NB4 (cell line): ENCODE data around the gene EPHB1.

Experiments used
- MYC ChIP-seq: IDR thresholded peaks from 2 replicates; pipeline ENCODE4 v1.6.1; 2011; ENCODE audit warnings: low read depth, low read length
- POLR2A ChIP-seq: IDR thresholded peaks from 2 replicates; pipeline ENCODE4 v1.6.1; 2011; ENCODE audit warnings: mild to moderate bottlenecking; ENCODE audit not compliant: insufficient read length; ENCODE audit errors: extremely low read depth
- TF ChIP-seq, protein P1 (sequence below): IDR thresholded peaks from one replicate; pipeline ENCODE4 v1.5.1; 2012; ENCODE audit warnings: low read depth, low read length
- TF ChIP-seq, protein P2 (sequence below): IDR thresholded peaks from 2 replicates; pipeline ENCODE4 v1.6.1; 2011; ENCODE audit warnings: low read depth, low read length

DNA sequence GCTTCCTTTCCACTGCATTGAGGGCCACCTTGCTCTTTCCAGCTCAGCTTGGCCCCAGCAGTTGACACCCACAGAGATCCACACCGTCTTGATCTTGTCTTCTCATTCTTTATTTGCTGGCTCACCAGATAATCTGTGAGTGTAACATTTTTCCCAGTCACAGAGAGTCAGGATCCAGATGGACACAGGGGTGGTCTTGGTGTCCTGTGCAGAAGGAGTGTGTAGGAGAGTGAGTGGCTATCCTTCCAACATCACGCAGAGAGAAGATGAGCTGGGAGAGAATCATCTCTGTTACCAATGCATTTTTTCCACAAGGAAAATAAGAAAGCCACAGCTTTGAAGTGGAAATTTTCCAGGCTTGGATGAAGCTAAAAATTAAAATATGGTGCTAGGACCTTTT, 100.1 kb downstream of the EPHB1 start:
- TF ChIP-seq, protein P1, sequence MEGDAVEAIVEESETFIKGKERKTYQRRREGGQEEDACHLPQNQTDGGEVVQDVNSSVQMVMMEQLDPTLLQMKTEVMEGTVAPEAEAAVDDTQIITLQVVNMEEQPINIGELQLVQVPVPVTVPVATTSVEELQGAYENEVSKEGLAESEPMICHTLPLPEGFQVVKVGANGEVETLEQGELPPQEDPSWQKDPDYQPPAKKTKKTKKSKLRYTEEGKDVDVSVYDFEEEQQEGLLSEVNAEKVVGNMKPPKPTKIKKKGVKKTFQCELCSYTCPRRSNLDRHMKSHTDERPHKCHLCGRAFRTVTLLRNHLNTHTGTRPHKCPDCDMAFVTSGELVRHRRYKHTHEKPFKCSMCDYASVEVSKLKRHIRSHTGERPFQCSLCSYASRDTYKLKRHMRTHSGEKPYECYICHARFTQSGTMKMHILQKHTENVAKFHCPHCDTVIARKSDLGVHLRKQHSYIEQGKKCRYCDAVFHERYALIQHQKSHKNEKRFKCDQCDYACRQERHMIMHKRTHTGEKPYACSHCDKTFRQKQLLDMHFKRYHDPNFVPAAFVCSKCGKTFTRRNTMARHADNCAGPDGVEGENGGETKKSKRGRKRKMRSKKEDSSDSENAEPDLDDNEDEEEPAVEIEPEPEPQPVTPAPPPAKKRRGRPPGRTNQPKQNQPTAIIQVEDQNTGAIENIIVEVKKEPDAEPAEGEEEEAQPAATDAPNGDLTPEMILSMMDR = no peak
- TF ChIP-seq MYC = no peak
- no peak for TF ChIP-seq POLR2A
- TF ChIP-seq, protein P2, sequence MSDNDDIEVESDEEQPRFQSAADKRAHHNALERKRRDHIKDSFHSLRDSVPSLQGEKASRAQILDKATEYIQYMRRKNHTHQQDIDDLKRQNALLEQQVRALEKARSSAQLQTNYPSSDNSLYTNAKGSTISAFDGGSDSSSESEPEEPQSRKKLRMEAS = no peak
